WTC11 (cell line): ENCODE data around the gene THOC2.
"Not testable (repeated sequence)": the region's sequence is repeated elsewhere in the genome, so short reads cannot be mapped to it uniquely, and the experiment has no call there.

ENCODE experiments used
- CTCF ChIP-seq: fragments of 200-600 bp; IDR thresholded peaks from 2 replicates; pipeline ENCODE4 v1.8.0; 2022; ENCODE audit warnings: antibody characterized with exemption
- E2F1 ChIP-seq: sonication (generic); formaldehyde crosslinking; IDR thresholded peaks from 2 replicates; pipeline ENCODE4 v1.8.0; 2022; ENCODE audit warnings: mild to moderate bottlenecking, missing genetic modification reagents
- ELF4 ChIP-seq: sonication (generic); formaldehyde crosslinking; IDR thresholded peaks from 2 replicates; pipeline ENCODE4 v1.8.1; 2022; ENCODE audit warnings: low read depth, mild to moderate bottlenecking, moderate library complexity, missing genetic modification reagents
- EMX1 ChIP-seq: fragments of 250-450 bp; sonication (Bioruptor Pico); IDR thresholded peaks from 2 replicates; pipeline ENCODE4 v1.8.0; 2021; ENCODE audit warnings: mild to moderate bottlenecking
- ESRRA ChIP-seq: sonication (generic); formaldehyde crosslinking; IDR thresholded peaks from 2 replicates; pipeline ENCODE4 v1.8.1; 2022; ENCODE audit warnings: mild to moderate bottlenecking, missing genetic modification reagents, borderline replicate concordance
- HMGXB4 ChIP-seq: sonication (generic); formaldehyde crosslinking; IDR thresholded peaks from 2 replicates; pipeline ENCODE4 v1.8.1; 2023; ENCODE audit warnings: mild to moderate bottlenecking, moderate library complexity, missing genetic modification reagents
- IRF1 ChIP-seq: sonication (generic); formaldehyde crosslinking; IDR thresholded peaks from 2 replicates; pipeline ENCODE4 v1.8.0; 2023; ENCODE audit warnings: missing genetic modification reagents
- KAT7 ChIP-seq: sonication (generic); formaldehyde crosslinking; IDR thresholded peaks from 2 replicates; pipeline ENCODE4 v1.8.1; 2023; ENCODE audit warnings: missing genetic modification reagents, mild to moderate bottlenecking, borderline replicate concordance
- SP1 ChIP-seq: sonication (generic); formaldehyde crosslinking; conservative IDR thresholded peaks from 2 replicates; pipeline ENCODE4 v1.8.1; 2022; ENCODE audit warnings: missing genetic modification reagents
- TEAD4 ChIP-seq: sonication (generic); formaldehyde crosslinking; IDR thresholded peaks from 2 replicates; pipeline ENCODE4 v1.8.0; 2022; ENCODE audit warnings: mild to moderate bottlenecking, missing genetic modification reagents
- TP53 ChIP-seq: sonication (generic); formaldehyde crosslinking; IDR thresholded peaks from 2 replicates; pipeline ENCODE4 v1.8.1; 2023; ENCODE audit warnings: mild to moderate bottlenecking, missing genetic modification reagents
- USF1 ChIP-seq: sonication (generic); formaldehyde crosslinking; IDR thresholded peaks from 2 replicates; pipeline ENCODE4 v1.8.0; 2022; ENCODE audit warnings: mild to moderate bottlenecking, missing genetic modification reagents
- ZNF671 ChIP-seq: fragments of 250-450 bp; sonication (Bioruptor Pico); IDR thresholded peaks from 2 replicates; pipeline ENCODE4 v1.8.0; 2021; ENCODE audit warnings: mild to moderate bottlenecking

- TF ChIP-seq SP1 (CRISPR knock-in tag); CTCF; E2F1; USF1 (CRISPR knock-in tag); ZNF671 (CRISPR knock-in tag); KAT7 (CRISPR knock-in tag); ESRRA; EMX1 (CRISPR knock-in tag); HMGXB4 (CRISPR knock-in tag); TP53 (CRISPR knock-in tag); IRF1 (CRISPR knock-in tag); ELF4 (CRISPR knock-in tag); TEAD4 (CRISPR knock-in tag): not testable (repeated sequence)
Observed at GRCh38 chrX:123759849-123760248, 27.0 kb upstream of the THOC2 start.
